ENCODE data around the gene ACTR3C.
"Not testable (repeated sequence)": the region's sequence is repeated elsewhere in the genome, so short reads cannot be mapped to it uniquely, and the experiment has no call there.

ACTR3C gene

GRCh38 chr7:150204577-150204976, 118.8 kb downstream of the ACTR3C start:
- H3K9ac ChIP-seq (ENCODE audit: low read length); H3K27me3 ChIP-seq (replicated peaks; ENCODE audit: control insufficient read depth, insufficient read depth, low read length); H3K4me3 ChIP-seq (ENCODE audit: low read length); H3K9me3 ChIP-seq (ENCODE audit: control insufficient read depth, low read length); H3K4me1 ChIP-seq (ENCODE audit: control insufficient read depth, insufficient read depth, low read length); H3K36me3 ChIP-seq (ENCODE audit: control insufficient read depth, insufficient read depth, low read length, severe bottlenecking); DNase-seq (ENCODE audit: low read depth): not testable (repeated sequence)

GRCh38 chr7:150202894-150203293, 120.5 kb downstream of the ACTR3C start:
- not testable (repeated sequence) for H3K4me1 ChIP-seq (ENCODE audit: control insufficient read depth, insufficient read depth, low read length); H3K9me3 ChIP-seq (ENCODE audit: control insufficient read depth, low read length); H3K36me3 ChIP-seq (ENCODE audit: control insufficient read depth, insufficient read depth, low read length, severe bottlenecking); H3K9ac ChIP-seq (ENCODE audit: low read length); H3K27me3 ChIP-seq (replicated peaks; ENCODE audit: control insufficient read depth, insufficient read depth, low read length); DNase-seq (ENCODE audit: low read depth); H3K4me3 ChIP-seq (ENCODE audit: low read length)
